Gastroesophageal sphincter (tissue), 4 donors: ENCODE results near the gene HRH3. TPM values are rescaled to one million over a fixed set of nuclear protein-coding genes. Genes with fewer than 3 reads are reported as not detected.

ENCODE experiments used
- ATAC-seq: fragments of 150-250 bp; one replicate; pipeline ENCODE4 v1.9.1; 2016; ENCODE audit warnings: mild to moderate bottlenecking, moderate library complexity
- H3K27ac ChIP-seq, 4 donors: fragments of 200-600 bp; sonication (generic) in 3 of 4; 1 replicate in 3 of 4; 2 replicates in 1 of 4; pipeline ENCODE4 v1.5.1; 2016 to 2019
- H3K27me3 ChIP-seq: fragments of 200-600 bp; sonication (generic); one replicate; pipeline ENCODE4 v1.5.1; 2019
- H3K36me3 ChIP-seq, 2 donors: fragments of 200-600 bp; sonication (generic); one replicate each; pipeline ENCODE4 v1.5.1; 2019; ENCODE audit warnings: control low read depth in 1 of 2
- H3K4me1 ChIP-seq, 3 donors: fragments of 200-600 bp; sonication (generic); 1 replicate in 2 of 3; 2 replicates in 1 of 3; pipeline ENCODE4 v1.5.1; 2016 to 2019; ENCODE audit warnings: control low read depth in 2 of 3
- H3K4me3 ChIP-seq, 2 donors: fragments of 200-600 bp; sonication (generic); one replicate each; pipeline ENCODE4 v1.5.1; 2019; ENCODE audit warnings: mild to moderate bottlenecking in 1 of 2, moderate library complexity in 1 of 2
- H3K9me3 ChIP-seq, 3 donors: fragments of 200-600 bp; sonication (generic); one replicate each; pipeline ENCODE4 v1.5.1; 2017 to 2019; ENCODE audit warnings: control low read depth in 2 of 3
- EP300 ChIP-seq: sonication (generic); formaldehyde crosslinking; IDR thresholded peaks from one replicate; pipeline ENCODE4 v1.6.1; 2017; ENCODE audit warnings: antibody characterized with exemption, mild to moderate bottlenecking
- POLR2A ChIP-seq, 2 donors: fragments of 450-650 bp; IDR thresholded peaks; one replicate each; pipeline ENCODE4 v1.6.1; 2017; ENCODE audit warnings: antibody characterized with exemption in 2 of 2, mild to moderate bottlenecking in 2 of 2, moderate library complexity in 1 of 2
- POLR2AphosphoS5 ChIP-seq: sonication (generic); formaldehyde crosslinking; IDR thresholded peaks from one replicate; pipeline ENCODE4 v1.6.1; 2017; ENCODE audit warnings: antibody characterized with exemption
- WGBS, 2 donors: methylation state at CpG; one replicate each; pipeline ENCODE4 v1.1.5; 2018; ENCODE audit warnings: low coverage in 1 of 2; 5-methylcytosine and 5-hydroxymethylcytosine counted together
- total RNA-seq, 4 donors: library from RNA; depleted of rRNA; stranded (reverse); fragments of >200 nt; gene quantifications; one replicate each; pipeline ENCODE4 v1.1.0, GENCODE V29; 2016
- TF ChIP-seq, protein P1 (sequence below), 4 experiments: fragments of 200-600 bp in 2 of 4; fragments of 450-650 bp in 2 of 4; sonication (generic) in 1 of 4; IDR thresholded peaks; one replicate each; pipeline ENCODE4 v1.5.1; 2017 to 2019; ENCODE audit warnings: antibody characterized with exemption in 4 of 4, mild to moderate bottlenecking in 2 of 4, moderate library complexity in 2 of 4

The HRH3 gene
- not detected for total RNA-seq

DNA sequence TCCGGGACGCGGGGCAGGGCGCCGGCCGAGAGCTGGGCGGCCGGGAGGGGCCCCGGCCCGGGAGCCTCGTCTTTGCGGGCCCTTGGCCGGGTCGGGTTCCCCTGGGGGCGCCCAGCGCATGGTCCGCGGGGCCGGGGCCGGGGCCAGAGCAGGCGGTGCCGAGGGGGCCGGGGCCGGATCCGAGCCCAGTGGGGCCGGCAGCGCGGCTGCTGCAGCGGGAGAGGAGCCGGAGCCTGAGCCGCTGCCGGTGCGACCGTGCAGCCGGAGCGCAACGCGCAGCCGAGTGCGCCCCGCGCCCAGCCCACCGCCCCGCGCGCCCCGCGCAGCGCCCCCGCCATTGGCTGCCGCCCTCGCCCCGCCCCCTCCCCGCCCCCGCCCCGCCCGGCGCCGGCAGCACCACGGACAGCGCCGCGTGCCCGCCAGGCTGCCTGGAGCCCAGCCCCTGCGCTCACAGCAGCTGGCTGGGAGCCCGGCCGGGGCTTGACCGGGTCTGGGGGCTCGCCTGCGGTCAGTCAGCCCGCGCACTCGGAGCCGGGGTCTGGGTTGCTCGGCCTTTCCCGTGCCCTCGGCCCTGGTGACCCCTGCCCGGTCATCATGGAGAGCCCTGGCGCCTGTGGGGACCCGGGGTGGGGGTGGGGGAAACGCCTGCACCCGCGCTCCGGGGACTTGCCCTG lies at the start of gene HRH3:
HRH3 (minus strand) TSS at position 287 of the 674 bp plus-strand sequence. CDS start 308 bp downstream, outside the sequence.
- Histone ChIP-seq H3K36me3 (no peaks in the 10 kb centered on the region), H3K4me1 (peaks cover 0 to 27% (median 8%) of the 10 kb centered on the region in 3 donors), H3K27ac (no peak within 1 kb of the TSS), H3K9me3 (no peaks in the 10 kb centered on the region), H3K27me3 (peaks cover 100% of the 10 kb centered on the region), H3K4me3 (peak within 1 kb of the TSS in 1 of 2 donors; percentile 49)
- peak; percentile 66 for ATAC-seq
- TF ChIP-seq, protein P1, sequence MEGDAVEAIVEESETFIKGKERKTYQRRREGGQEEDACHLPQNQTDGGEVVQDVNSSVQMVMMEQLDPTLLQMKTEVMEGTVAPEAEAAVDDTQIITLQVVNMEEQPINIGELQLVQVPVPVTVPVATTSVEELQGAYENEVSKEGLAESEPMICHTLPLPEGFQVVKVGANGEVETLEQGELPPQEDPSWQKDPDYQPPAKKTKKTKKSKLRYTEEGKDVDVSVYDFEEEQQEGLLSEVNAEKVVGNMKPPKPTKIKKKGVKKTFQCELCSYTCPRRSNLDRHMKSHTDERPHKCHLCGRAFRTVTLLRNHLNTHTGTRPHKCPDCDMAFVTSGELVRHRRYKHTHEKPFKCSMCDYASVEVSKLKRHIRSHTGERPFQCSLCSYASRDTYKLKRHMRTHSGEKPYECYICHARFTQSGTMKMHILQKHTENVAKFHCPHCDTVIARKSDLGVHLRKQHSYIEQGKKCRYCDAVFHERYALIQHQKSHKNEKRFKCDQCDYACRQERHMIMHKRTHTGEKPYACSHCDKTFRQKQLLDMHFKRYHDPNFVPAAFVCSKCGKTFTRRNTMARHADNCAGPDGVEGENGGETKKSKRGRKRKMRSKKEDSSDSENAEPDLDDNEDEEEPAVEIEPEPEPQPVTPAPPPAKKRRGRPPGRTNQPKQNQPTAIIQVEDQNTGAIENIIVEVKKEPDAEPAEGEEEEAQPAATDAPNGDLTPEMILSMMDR (IDR thresholded peaks at IDR 0.05) = no peak
- TF ChIP-seq EP300 (no peak), POLR2A (IDR thresholded peaks at IDR 0.05) (peak in 1 of 2 donors; percentile 10), POLR2AphosphoS5 (no peak)
- no CpG with 5 or more reads among the region's 84 CpGs for WGBS, 2 donors

DNA sequence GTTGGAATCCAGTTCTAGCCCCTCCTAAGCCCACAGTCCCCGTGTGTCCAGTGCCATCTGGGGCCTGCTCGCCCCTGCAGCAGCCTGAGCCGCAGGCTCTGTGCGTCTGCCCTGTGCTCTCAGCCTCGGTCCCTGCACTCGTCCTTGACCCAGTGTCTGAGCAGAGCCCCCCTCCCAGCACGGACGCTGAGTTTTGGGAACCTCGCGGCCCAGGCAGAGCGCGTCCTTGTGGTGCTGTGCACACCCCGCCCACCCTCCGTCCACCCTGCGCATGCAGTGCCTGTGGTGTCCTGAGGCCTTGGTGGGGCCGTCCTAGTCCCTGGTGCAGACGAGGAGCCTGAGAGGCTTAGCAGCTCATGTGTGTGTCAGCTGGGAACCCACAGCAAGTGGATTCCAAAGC lies 49.8 kb upstream of the HRH3 start:
- Histone ChIP-seq H3K36me3 (peaks cover 0 to 91% of the 10 kb centered on the region in 2 donors), H3K4me3 (no peak overlapping the region), H3K4me1 (no peaks in the 10 kb centered on the region), H3K27me3 (no peaks in the 10 kb centered on the region), H3K27ac (no peak overlapping the region), H3K9me3 (no peaks in the 10 kb centered on the region)
- WGBS, 2 donors = 90 to 100% methylated on average over 4 to 10 of the region's 17 CpGs
- ATAC-seq = no peak
- TF ChIP-seq, protein P1 (IDR thresholded peaks at IDR 0.05) = no peak
- no peak for TF ChIP-seq EP300

GRCh38 chr20:62269378-62269777 lies 49.3 kb upstream of the HRH3 start:
- TF ChIP-seq POLR2A (IDR thresholded peaks at IDR 0.05) = no peak
- TF ChIP-seq, protein P1 (IDR thresholded peaks at IDR 0.05) = no peak
- TF ChIP-seq POLR2AphosphoS5 = no peak
- no peak for TF ChIP-seq EP300
- Histone ChIP-seq H3K36me3 (peaks cover 0 to 91% of the 10 kb centered on the region in 2 donors), H3K9me3 (no peaks in the 10 kb centered on the region), H3K4me1 (no peaks in the 10 kb centered on the region), H3K4me3 (no peak overlapping the region), H3K27me3 (no peaks in the 10 kb centered on the region), H3K27ac (no peak overlapping the region)
- WGBS, 2 donors = 67 to 89% methylated on average over 4 to 8 of the region's 14 CpGs
- no peak for ATAC-seq

DNA sequence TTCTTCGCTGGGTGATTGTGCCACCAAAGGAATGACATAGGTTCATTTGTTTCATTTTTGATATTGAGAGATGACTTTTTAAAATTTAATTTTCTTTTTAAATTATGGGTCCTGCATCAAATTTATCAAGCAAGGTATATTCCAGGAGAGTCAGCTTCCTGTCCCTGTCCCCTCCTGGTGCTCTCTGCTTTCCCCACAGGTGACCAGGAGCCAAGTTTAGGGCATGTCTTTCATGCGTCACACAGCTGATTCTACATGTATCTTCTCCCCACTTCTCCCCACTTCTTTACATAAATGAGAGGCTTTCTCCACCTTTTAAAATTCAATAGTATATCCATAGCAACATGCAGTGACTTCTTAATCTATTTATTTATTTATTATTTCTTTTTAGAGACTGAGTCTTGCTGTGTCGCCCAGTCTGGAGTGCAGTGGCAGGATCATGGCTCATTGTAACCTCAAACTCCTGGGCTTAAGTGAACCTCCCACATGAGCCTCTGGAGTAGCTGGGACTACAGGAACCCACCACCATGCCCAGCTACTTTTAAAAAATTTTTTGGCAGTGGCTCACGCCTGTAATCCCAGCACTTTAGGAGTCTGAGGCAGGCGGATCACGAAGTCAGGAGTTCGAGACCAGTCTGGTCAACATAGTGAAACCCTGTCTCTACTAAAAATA lies 48.3 kb upstream of the HRH3 start:
- whole genome bisulfite sequencing, 2 donors = 81 to 86% methylated on average over 4 to 7 of the region's 7 CpGs
- H3K4me1 ChIP-seq = no peaks in the 10 kb centered on the region
- H3K9me3 ChIP-seq = no peaks in the 10 kb centered on the region
- ATAC-seq = no peak
- no peak overlapping the region for H3K27ac ChIP-seq
- TF ChIP-seq, protein P1 (IDR thresholded peaks at IDR 0.05) = no peak
- TF ChIP-seq EP300 = no peak
- TF ChIP-seq POLR2AphosphoS5 = no peak
- TF ChIP-seq POLR2A (IDR thresholded peaks at IDR 0.05) = no peak
- peaks cover 0 to 91% of the 10 kb centered on the region in 2 donors for H3K36me3 ChIP-seq
- no peaks in the 10 kb centered on the region for H3K27me3 ChIP-seq
- H3K4me3 ChIP-seq = no peak overlapping the region

GRCh38 chr20:62267543-62267942 lies 47.5 kb upstream of the HRH3 start:
- ATAC-seq = no peak
- Histone ChIP-seq H3K27me3 (no peaks in the 10 kb centered on the region), H3K9me3 (no peaks in the 10 kb centered on the region), H3K36me3 (peaks cover 0 to 91% of the 10 kb centered on the region in 2 donors), H3K27ac (no peak overlapping the region), H3K4me1 (no peaks in the 10 kb centered on the region), H3K4me3 (no peak overlapping the region)
- TF ChIP-seq EP300 = no peak
- TF ChIP-seq POLR2A (IDR thresholded peaks at IDR 0.05) = no peak
- no peak for TF ChIP-seq POLR2AphosphoS5
- TF ChIP-seq, protein P1 (IDR thresholded peaks at IDR 0.05) = no peak
- 90 to 97% methylated on average over 8 to 10 of the region's 10 CpGs for WGBS, 2 donors
